ENCODE results near the gene GALNTL6.

The GALNTL6 gene

GRCh38 chr4:171812665-171813525, at the start of gene GALNTL6:
TSS of gene GALNTL6 (plus strand) at chr4:171813404.
- no peak for DNase-seq

- no peak for DNase-seq
Measured at GRCh38 chr4:171765514-171765913, 47.7 kb upstream of the GALNTL6 start.

GRCh38 chr4:171774642-171775190, 38.5 kb upstream of the GALNTL6 start:
- no peak for DNase-seq

- DNase-seq = no peak
Measured at GRCh38 chr4:171779301-171779700, 33.9 kb upstream of the GALNTL6 start.

GRCh38 chr4:171785388-171785787, 27.8 kb upstream of the GALNTL6 start:
- DNase-seq = no peak

- DNase-seq = no peak
Measured at GRCh38 chr4:171793723-171794122, 19.5 kb upstream of the GALNTL6 start.

- no peak for DNase-seq
Measured at GRCh38 chr4:171794528-171794927, 18.7 kb upstream of the GALNTL6 start.

GRCh38 chr4:171809854-171810253, 3.4 kb upstream of the GALNTL6 start:
- DNase-seq = no peak

GRCh38 chr4:171812333-171812664, 905 bp upstream of the GALNTL6 start:
- DNase-seq = no peak

GRCh38 chr4:171813526-171814250, 484 bp downstream of the GALNTL6 start:
- no peak for DNase-seq

GRCh38 chr4:171814545-171814944, 1.3 kb downstream of the GALNTL6 start:
- DNase-seq = no peak

- DNase-seq = no peak
Measured at GRCh38 chr4:171817026-171817425, 3.8 kb downstream of the GALNTL6 start.

- DNase-seq = no peak
Measured at GRCh38 chr4:171834640-171835039, 21.4 kb downstream of the GALNTL6 start.

- no peak for DNase-seq
Measured at GRCh38 chr4:171843456-171843855, 30.3 kb downstream of the GALNTL6 start.

GRCh38 chr4:171846232-171846631, 33.0 kb downstream of the GALNTL6 start:
- DNase-seq = no peak

GRCh38 chr4:171846893-171847292, 33.7 kb downstream of the GALNTL6 start:
- DNase-seq = no peak

- DNase-seq = no peak
Measured at GRCh38 chr4:171847751-171848150, 34.5 kb downstream of the GALNTL6 start.

- no peak for DNase-seq
Measured at GRCh38 chr4:171849686-171850222, 36.5 kb downstream of the GALNTL6 start.

- DNase-seq = no peak
Measured at GRCh38 chr4:171851295-171851694, 38.1 kb downstream of the GALNTL6 start.

GRCh38 chr4:171857302-171858012, 44.3 kb downstream of the GALNTL6 start:
- no peak for DNase-seq

- DNase-seq = no peak
Measured at GRCh38 chr4:171875291-171875690, 62.1 kb downstream of the GALNTL6 start.

GRCh38 chr4:171876636-171877035, 63.4 kb downstream of the GALNTL6 start:
- no peak for DNase-seq

GRCh38 chr4:171880136-171880535, 66.9 kb downstream of the GALNTL6 start:
- DNase-seq = no peak

All from activated naive CD4-positive, alpha-beta T cell treated with Interleukin-2 at 50 U/mL for 16 hours (primary cell).